Measurements from ENCODE around the gene PAIP1.
"Not testable (repeated sequence)": the region's sequence is repeated elsewhere in the genome, so short reads cannot be mapped to it uniquely, and the experiment has no call there.

The PAIP1 gene

DNA sequence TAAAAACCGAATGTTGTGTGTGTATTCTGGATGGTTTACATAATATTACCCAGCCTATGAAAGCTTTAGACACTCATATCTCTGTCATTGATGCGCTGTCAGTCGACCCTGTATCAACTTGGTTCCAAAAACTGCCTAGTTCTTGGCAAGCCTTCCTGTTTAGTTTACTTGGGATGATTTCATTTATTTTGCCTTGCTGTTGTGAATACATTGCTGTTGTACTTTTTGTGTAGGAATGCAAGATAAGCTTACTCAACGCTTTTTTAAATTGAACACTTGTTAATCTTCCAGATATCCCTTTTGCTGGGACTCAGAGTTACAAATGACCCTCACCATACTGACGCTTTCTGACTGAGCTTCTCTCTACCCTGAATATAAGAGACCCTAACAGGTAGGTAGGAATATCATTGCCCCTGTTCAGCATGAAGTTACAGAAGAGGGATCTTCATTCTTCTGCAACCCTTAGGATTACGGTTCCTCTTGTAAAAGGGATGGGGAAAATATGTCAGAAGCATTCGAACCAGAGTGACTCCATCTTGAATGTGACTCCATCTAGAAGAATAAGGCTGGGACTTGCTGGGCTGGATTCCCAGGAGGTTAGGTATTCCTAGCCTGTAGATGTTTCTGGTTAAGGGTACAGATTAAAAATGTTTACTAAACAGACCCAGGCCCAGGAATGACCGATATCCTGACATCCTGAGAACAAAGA is 13.7 kb upstream of the PAIP1 start:
- no peak for DNase-seq

DNA sequence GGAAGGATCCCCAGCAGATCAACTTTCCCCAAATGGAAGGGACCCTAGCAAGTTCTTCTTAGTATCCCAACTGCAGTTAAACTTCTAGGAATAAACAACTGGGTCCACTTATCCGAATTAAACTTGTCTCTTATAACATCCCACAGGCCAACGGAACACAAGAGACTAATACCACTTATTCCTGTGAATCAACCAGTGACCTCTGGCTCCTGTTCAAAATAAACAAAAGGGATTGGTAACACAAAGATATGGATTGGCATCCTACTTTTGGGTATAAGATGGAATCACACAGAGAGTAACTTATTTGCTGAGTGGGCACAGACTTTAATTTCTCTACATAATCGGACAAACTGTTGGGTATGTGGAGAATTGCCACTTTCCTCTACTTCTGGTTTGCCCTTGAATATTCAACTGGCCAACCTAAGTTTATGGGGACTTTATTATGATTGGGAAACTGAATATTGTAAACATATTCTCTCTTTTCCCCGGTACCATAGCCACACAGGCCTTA is 12.4 kb upstream of the PAIP1 start:
- no peak for DNase-seq

DNA sequence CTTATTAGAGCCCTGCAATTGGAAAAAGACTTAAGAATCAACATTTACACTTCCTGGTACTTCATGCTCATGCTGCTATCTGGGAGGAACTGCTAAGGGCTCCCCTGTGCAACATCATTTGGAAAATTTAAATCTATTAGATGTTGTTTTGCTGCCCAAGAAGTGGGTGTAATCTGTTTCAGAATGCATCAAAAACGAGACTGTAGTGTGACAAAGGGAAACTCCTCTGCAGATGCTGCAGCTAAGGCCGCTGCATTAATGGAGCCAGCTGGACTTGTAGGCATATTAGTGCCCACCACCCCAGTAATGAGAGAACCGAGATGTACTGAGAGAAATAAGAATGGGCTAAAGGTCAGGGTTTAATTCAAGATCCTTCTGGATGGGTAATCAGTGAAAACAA is 11.1 kb upstream of the PAIP1 start:
- DNase-seq: no peak

DNA sequence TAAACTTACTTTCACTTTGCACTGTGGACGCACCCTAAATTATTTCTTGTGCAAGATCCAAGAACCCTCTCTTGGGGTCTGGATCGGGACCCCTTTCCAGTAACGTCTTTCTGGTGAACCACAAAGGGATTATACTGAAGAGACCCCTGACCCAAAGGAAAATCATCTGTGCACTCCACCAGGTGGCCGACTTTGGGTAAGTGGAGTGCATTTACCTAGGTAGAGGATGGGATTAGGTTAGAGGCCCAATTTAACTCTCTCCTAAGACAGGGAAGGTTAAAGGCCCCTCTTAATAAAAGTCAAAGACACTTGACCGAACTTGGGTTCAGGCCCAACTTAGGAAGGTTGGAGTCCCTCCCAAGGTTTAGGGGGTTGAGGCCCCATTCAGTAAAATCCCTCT is 8.2 kb upstream of the PAIP1 start:
- no peak for DNase-seq

DNA sequence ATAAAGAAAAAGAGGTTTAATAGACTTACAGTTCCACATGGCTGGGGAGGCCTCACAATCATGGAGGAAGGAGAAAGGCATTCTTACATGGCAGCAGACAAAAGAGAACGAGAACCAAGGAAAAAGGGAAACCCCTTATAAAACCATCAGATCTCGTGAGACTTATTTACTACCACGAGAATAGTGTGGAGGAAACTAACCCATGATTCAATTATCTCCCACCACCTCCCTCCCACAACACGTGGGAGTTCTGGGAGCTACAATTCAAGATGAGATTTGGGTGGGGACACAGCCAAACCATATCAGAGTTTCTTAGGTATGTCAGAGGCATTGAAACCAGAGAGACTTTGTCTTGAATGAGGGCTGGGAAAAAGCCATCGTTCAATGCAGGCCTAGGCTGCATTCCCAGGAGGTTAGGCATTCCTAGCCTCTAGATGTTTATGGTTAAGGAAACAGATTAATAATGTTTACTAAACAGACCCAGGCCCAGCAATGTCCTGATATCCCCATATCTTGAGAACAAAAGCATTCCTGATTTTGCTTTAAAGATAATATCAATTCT is 7.5 kb upstream of the PAIP1 start:
- no peak for DNase-seq

DNA sequence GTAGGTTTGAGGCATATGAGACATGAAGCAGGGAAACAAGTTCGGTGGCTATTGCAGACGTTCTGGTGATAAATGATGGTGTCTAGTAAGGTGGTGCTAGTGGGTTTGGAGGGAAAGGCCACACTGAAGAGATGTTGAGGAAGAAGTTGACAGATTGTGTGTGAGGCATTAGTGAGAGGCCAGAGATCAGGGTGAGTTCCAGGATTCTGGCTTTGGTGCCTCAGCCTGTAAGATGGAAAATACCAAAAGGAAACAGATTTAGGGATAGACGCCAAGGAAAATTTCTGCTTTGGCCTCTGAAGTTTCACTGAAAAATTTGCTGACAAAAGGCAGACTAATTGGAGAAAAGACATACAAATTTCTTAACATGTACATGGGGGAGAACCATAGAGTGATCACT is 6.4 kb upstream of the PAIP1 start:
- DNase-seq: no peak

DNA sequence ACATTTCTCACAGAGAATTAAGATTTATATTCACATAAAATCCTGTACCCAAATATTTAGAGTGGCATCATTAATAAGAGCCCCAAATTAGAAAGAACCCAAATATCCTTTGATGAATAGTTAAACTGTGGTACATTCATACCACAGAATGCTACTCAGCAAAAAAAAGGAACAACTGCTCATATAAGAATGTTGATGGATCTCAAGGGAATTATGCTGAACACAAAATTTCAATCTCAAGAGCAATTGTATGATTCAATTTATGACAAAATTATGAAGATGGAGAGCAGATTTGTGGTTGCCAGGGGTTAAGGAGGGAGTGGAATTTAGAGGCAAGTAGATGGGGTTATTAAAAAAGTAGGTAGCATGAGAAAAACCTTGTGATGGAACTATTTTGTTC is 4.5 kb upstream of the PAIP1 start:
- no peak for DNase-seq

DNA sequence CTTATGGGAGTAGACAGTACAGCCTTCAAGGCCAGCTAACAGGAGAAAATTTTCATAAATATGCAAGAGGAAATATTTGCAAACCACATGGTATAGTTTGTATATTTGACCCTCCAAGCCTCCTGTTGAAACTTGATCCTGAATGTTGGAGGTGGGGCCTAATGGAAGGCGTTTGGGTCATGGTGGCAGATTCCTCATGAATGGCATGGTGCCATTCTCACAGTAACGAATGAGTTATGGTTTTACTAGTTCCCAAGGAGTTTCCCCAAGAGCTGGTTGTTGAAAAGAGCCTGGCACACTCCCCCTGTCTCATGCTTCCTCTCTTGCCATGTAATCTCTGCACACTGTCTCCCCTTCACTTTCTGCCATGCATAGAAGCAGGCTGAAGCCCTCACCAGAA is 3.3 kb upstream of the PAIP1 start:
- no peak for DNase-seq

DNA sequence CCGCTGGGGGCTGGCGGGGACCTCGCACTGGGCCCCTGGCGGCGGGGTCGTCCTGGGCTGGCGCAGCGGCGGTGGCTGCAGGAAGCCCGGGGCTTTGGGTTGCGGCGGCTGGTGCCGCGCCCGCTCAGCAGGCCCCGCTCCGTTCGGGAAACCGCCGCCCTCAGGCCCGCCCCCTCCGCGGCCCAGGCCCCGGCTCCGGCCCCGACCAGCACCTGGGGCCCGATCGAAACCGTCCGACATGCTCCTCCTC is 345 bp downstream of the PAIP1 start:
- not testable (repeated sequence) for DNase-seq

DNA sequence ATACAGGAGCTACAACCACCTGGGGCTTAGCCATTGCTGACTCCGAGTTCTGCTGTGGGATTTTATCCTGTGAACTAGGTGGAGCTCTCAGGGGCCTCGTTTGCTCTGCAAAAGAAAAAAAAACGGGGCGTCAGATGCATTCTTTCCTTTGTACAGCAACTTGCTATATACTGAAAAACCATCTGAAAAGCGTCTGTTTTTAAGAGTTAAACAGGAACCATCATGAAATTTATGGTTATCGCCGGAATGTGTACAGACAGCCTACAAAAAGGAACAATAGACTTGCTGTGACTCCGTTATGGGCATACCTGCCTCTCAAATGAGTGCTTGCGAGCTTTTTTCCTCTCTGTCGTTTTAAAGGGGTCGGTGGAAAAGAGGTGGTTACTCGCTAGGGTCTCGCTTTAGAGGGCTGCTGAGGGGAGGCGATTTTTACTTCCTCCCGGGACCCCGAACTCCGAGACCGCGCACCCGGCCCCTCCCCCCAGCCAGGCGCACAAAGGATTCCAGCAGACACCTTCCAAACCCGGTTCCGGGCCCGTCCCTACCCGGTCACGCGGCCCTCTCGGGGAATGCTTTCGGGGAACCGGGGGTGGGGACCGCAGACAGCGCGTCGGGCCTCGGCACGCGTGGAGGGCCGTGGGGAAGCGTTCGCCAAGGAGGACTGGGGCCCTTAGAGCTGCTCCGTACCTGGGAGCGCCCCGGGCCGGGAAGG is 826 bp downstream of the PAIP1 start:
- no peak for DNase-seq

DNA sequence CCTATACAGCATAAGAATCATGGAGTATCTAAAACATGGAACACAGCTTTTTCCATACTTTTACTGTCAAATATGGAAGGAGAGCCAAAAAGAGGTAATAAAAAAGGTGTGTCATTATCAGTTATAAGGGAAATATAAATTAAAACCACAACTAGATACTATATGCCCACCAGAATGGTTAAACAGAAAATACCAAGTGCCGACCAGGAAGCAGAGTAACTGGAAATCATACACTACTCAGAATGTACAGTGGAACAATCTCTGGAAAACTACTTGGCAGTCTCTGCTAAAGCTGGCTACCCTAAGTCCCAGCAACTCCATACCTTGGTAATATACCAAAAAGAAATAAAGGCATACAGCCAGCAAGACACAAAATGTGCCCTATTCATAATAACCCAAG is 2.4 kb downstream of the PAIP1 start:
- DNase-seq: no peak

DNA sequence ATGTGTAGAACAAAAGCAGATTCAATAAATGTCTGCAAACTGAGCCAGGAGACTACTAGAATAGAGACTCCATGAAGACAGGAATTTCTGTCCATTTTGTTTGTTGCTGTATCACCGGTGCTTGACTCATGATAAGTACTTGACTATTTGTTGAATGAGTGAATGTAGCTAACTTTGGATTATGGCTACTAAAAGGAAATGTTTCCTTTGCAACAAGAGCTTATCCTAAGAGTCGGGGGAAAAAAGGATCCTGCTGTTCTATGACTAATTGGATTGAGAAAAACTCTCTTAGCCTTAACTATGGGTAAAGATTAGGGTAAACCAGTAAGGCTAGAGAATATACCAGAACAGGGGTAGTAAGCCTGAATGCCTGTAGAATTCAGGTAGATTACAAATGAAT is 3.5 kb downstream of the PAIP1 start:
- no peak for DNase-seq

DNA sequence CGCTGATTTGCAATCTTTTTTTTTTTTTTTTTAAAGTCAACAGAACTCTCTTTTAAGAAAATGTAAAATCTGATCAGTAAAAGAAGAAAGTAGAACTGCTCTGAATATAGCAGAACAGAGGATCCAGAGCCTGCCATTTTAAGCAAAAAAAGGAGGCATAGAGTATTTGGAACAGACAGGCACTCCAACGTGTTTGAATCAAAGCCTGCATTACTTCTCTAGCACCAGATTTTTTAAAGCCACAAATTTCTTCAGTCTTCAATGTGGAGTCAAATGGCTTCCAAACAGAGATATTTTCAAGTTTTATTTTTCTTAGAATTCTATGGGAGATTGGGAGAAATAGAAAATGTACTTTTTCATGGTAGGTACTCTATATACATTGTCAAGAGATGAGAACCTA is 5.1 kb downstream of the PAIP1 start:
- no peak for DNase-seq

DNA sequence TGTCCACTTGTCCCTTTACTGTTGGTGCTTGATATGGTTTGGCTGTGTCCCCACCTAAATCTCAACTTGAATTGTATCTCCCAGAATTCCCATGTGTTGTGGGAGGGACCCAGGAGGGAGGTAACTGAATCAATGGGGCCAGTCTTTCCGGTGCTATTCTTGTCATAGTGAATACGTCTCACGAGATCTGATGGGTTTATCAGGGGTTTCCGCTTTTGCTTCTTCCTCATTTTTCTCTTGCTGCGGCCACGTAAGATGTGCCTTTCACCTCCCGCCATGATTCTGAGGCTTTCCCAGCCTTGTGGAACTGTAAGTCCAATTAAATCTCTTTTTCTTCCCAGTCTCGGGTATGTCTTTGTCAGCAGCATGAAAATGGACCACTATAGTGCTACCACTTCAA is 7.6 kb downstream of the PAIP1 start:
- DNase-seq: peak; percentile 54

DNA sequence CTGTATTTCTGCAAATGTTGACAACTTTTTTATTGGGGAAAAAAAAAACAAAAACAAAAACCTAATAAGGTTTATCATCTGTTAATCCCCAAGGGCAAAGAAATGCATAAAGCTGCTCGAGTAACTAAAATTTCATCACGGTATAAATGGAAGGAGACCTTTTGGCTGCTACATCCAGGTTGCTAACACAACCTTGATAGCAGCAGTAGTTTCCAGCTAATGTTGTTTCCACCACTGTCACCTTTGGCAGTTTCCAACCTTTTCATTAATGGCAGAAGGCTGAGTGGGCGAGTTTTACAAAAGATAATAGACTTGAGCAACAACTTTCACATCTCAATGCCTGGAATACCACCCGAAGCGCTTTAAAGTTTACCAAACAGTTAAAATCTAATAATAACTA is 8.5 kb downstream of the PAIP1 start:
- DNase-seq: no peak

DNA sequence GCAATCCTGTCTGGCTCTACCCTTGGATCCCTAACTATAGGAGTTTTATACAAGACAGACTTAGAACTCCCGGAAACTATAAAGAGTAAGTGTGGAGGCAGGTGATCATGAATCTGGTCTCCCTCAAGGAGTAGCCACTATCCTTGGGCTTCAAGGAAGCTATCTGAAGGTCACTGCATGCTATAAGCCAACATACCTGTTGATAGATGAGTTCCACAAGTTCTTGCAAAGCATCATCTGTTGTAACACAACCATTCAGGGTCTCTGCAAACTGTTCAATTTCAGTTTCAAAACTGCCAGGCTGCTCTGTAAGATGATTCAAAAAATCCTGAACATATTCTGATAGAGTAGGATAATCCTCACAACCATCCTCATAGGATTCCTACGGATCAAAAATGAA is 9.3 kb downstream of the PAIP1 start:
- no peak for DNase-seq

DNA sequence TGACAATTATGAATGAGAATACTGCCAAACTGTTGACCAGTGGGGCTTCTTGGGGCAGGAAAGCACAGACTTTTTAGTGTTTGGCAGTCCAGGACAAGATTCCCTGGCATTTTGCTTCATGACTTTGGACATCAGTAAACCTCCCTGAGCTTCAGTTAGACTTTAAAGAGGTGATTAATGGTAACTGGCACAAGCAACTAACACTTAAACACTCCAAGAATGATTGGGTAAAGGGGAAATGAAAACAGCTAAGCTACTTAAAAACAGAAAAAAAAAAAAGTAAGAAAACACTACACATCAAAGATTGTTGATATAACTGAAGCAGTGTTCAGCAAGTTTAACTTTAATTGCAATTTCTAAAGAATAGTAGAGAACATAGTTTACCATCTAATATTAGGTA is 13.4 kb downstream of the PAIP1 start:
- DNase-seq: peak; percentile 53

DNA sequence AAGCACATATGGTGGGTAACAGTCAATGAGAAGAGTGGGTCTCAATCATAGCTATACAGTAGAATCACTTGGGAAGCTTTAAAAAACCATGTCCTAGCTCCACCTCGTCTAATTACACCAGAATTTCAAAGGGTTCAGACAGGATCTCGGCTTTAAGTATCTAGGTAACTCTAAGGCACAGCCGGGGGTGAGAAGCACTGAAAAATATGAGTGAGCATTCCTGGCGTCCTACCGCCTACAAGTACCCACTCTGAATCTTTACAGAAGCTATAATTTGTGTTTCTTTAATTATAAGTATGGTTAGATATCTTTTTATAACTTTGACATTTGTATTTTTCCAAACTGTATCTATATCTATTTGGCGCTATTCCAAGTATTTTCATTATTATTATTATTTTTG is 16.1 kb downstream of the PAIP1 start:
- DNase-seq: no peak

DNA sequence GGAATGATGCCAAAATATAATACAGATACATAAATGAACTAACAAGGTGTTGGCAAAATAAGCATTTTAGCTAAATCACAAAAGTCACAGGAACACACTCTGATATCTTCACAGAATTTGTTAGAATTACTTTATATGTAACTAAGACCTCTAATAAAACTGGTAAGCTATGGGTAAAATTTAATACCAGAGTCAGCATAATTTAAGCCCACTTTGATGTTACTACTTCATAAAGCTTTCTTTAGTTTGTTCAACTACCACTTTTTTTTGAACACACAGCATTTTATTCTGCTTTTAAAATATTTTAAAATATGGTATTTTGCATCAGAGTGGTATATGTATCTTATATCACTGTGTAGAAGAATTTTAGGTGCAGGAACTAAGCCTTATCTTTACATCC is 19.9 kb downstream of the PAIP1 start:
- DNase-seq: no peak

DNA sequence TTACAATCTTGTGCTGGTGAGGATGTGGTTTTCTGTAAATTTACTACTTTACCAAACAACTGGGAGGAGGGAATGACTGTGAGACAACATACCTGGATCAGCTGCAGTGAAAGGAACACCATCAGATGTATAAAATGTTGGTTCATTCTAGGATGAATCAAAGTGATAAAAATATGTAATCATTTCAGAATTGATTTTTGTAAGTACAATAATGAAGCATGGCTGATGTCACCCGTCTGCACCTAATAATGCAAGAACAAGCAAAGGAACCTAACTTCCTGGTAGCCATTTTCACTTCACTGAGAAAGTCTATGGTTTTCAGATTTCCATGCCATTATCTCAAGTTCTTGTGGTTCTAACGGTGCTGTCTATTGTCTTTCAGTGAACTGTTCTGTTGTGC is 23.2 kb downstream of the PAIP1 start:
- DNase-seq: no peak

DNA sequence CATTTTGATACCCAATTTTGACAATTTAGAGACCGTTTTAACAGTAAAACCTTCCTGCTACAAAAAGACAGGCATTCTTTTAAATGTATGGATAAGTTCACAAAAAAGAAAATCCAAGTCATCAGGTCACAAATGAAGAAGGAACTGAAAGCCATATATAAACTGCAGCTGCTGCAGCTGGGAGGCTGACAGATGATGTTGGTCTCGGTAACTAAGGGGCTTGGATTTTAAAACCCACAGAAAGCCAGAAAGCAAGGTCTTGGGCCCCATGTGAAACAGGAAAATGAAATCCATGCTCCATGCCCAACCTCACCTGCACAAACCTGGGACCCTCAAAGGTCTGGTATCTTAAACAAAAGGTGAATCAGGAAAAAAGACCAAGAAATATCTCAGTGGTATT is 26.2 kb downstream of the PAIP1 start:
- peak; percentile 78 for DNase-seq

DNA sequence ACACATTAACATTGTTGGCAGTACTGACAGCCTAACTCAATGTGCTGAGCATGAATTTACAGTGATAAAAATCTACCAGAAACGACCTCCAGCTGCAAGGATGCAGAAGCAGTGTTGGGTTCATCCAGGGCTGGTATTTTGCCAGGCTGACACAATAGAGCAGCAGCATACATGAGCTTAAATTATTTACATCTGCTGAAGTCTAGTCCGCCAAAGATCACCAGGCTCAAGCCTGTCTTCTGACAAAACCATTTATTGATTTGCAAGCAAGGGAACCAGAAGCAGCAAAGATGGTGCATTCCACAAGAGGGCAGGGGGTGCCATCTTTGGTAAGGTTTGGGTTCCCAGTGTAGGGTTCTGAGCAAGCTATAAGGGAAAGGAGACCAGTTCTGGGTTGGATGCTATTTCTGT is 33.2 kb downstream of the PAIP1 start:
- no peak for DNase-seq

DNA sequence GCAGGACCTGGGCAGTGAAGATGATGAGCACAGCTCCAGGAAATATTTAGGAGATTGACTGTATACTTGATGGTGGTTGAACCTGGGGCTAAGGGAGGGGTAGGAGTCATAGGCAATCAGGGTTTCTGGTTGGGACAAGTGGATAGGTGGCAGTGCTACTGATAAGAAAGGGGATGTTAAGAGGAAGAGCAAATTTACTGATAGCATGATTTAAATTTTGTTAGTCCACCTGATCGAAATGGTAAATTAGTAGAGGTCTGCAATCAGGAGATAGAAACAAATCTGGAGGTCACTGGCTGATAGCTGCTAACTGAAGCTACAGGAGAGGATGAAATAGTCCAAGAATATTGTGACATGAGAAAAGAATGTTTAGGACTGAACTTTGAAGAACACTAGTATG is 36.3 kb downstream of the PAIP1 start:
- DNase-seq: no peak

DNA sequence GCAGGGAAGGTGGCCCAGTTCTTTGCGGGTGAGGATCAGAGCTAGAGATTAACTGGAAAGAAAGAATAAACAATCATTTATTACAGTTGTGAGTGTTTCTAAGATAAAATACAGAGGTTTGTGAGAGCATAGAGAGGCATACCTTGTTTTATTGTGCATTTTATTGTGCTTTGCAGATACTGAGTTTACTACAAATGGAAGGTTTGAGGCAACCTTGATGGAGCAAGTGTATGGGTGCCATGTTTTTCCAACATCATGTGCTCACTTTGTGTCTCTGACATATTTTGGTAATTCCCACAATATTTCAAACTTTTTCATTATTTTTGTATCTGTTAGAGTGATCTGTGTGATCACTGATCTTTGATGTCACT is 41.2 kb downstream of the PAIP1 start:
- DNase-seq: no peak
